ENCODE data around the gene MOSPD2.

The MOSPD2 gene

GRCh38 chrX:14886252-14886651 lies 13.0 kb downstream of the MOSPD2 start:
- H3K9me3 ChIP-seq (ENCODE audit: control insufficient read depth, insufficient read depth, low read depth, low read length): no peaks in the 10 kb centered on the region
- no peak overlapping the region for H3K27ac ChIP-seq (ENCODE audit: extremely low read depth, low read depth, low read length)
- ChIA-PET POLR2A (no interaction called here), CTCF (no interaction called here)
- H3K4me3 ChIP-seq (ENCODE audit: low read depth, low read length): no peak overlapping the region
- TF ChIP-seq ZNF549 (tag by site-specific recombination; IDR thresholded peaks at IDR 0.05) (no peak), ZNF132 (tag by site-specific recombination; IDR thresholded peaks at IDR 0.05; ENCODE audit: borderline replicate concordance) (no peak), ZNF747 (tag by site-specific recombination; IDR thresholded peaks at IDR 0.05) (no peak)
- no peaks in the 10 kb centered on the region for H3K36me3 ChIP-seq (ENCODE audit: control insufficient read depth in 2 of 2, insufficient read depth in 1 of 2, low read length in 2 of 2)
- H3K4me1 ChIP-seq (ENCODE audit: control insufficient read depth, insufficient read depth, low read length): peaks cover 3% of the 10 kb centered on the region; the same call in 1 of the 2 replicates

GRCh38 chrX:14896273-14896672 lies 23.1 kb downstream of the MOSPD2 start:
- no peak overlapping the region for H3K27ac ChIP-seq (ENCODE audit: extremely low read depth, low read depth, low read length)
- no peaks in the 10 kb centered on the region for H3K9me3 ChIP-seq (ENCODE audit: control insufficient read depth, insufficient read depth, low read depth, low read length)
- peaks cover 0 to 4% of the 10 kb centered on the region in 2 experiments; a peak in 2 of 3 replicates for H3K36me3 ChIP-seq (ENCODE audit: control insufficient read depth in 2 of 2, insufficient read depth in 1 of 2, low read length in 2 of 2)
- H3K4me3 ChIP-seq (ENCODE audit: low read depth, low read length): no peak overlapping the region
- no peaks in the 10 kb centered on the region for H3K4me1 ChIP-seq (ENCODE audit: control insufficient read depth, insufficient read depth, low read length)
- TF ChIP-seq ZNF423 (tag by site-specific recombination; IDR thresholded peaks at IDR 0.05) (no peak), ZSCAN16 (tag by site-specific recombination; IDR thresholded peaks at IDR 0.05) (no peak), ZNF555 (tag by site-specific recombination; conservative IDR thresholded peaks at IDR 0.05) (no peak), ZNF660 (tag by site-specific recombination; IDR thresholded peaks at IDR 0.05) (no peak), ZNF211 (tag by site-specific recombination; IDR thresholded peaks at IDR 0.05; ENCODE audit: low read depth) (no peak), ZNF341 (tag by site-specific recombination; IDR thresholded peaks at IDR 0.05; ENCODE audit: low read depth) (no peak), KLF17 (tag by site-specific recombination; IDR thresholded peaks at IDR 0.05) (no peak), ZFHX2 (tag by site-specific recombination; conservative IDR thresholded peaks at IDR 0.05) (no peak), ZNF654 (tag by site-specific recombination; IDR thresholded peaks at IDR 0.05; ENCODE audit: low read depth) (no peak), PRDM2 (tag by site-specific recombination; IDR thresholded peaks at IDR 0.05; ENCODE audit: borderline replicate concordance) (no peak), ZNF530 (tag by site-specific recombination; IDR thresholded peaks at IDR 0.05; ENCODE audit: low read depth) (no peak), ZBTB1 (tag by site-specific recombination; IDR thresholded peaks at IDR 0.05) (no peak), ZNF501 (tag by site-specific recombination; IDR thresholded peaks at IDR 0.05) (no peak), ZNF639 (tag by site-specific recombination; IDR thresholded peaks at IDR 0.05) (no peak), SALL2 (tag by site-specific recombination; IDR thresholded peaks at IDR 0.05; ENCODE audit: borderline replicate concordance) (no peak)
- ChIA-PET POLR2A (no interaction called here), CTCF (interaction anchor here (1.4 kb wide), 1 partner anchor 18 kb away, joined by 4 read pairs; no protein-coding TSS in a partner anchor)

Measured in HEK293 (cell line).